Ecto neural progenitor cell (in vitro differentiated cells): ENCODE data around the gene ARHGEF25.
A peak's percentile ranks its signal among the peaks of the same experiment; 100 is the strongest.
"Not testable (repeated sequence)": the region's sequence is repeated elsewhere in the genome, so short reads cannot be mapped to it uniquely, and the experiment has no call there.

Experiments
- DNase-seq: peaks from one replicate; pipeline ENCODE4 v3.0.0-alpha.2; 2018; ENCODE audit warnings: low spot score

The ARHGEF25 gene

GRCh38 chr12:57622293-57623245 is 11.3 kb downstream of the ARHGEF25 start:
- DNase-seq, result peak; percentile 43

- DNase-seq, result peak; percentile 3
These were observed 12.2 kb downstream of the ARHGEF25 start for GRCh38 chr12:57623385-57623784.

GRCh38 chr12:57623811-57624390 is 12.7 kb downstream of the ARHGEF25 start:
- peak; percentile 44 for DNase-seq

- peak; percentile 39 for DNase-seq
These were observed 13.4 kb downstream of the ARHGEF25 start for GRCh38 chr12:57624441-57625220.

- DNase-seq, result peak; percentile 45
These were observed 14.2 kb downstream of the ARHGEF25 start for GRCh38 chr12:57625261-57626032.

GRCh38 chr12:57626111-57626920 is 15.1 kb downstream of the ARHGEF25 start:
- peak; percentile 44 for DNase-seq

- no peak for DNase-seq
These were observed 15.7 kb downstream of the ARHGEF25 start for GRCh38 chr12:57626921-57627445.

GRCh38 chr12:57627501-57628279 is 16.5 kb downstream of the ARHGEF25 start:
- DNase-seq, result peak; percentile 74

- DNase-seq, result no peak
These were observed 17.3 kb downstream of the ARHGEF25 start for GRCh38 chr12:57628280-57629191.

- DNase-seq, result no peak
These were observed 18.7 kb downstream of the ARHGEF25 start for GRCh38 chr12:57629897-57630471.

GRCh38 chr12:57630891-57631433 is 19.7 kb downstream of the ARHGEF25 start:
- peak; percentile 54 for DNase-seq

GRCh38 chr12:57631566-57632072 is 20.4 kb downstream of the ARHGEF25 start:
- peak; percentile 61 for DNase-seq

GRCh38 chr12:57632073-57632957 is 21.1 kb downstream of the ARHGEF25 start:
- DNase-seq, result peak; percentile 81

- peak; percentile 89 for DNase-seq
These were observed 22.0 kb downstream of the ARHGEF25 start, which contains the start of gene B4GALNT1 for GRCh38 chr12:57632958-57633840. Gene B4GALNT1 (minus strand): TSS chr12:57633201. CDS start chr12:57632132, 1,069 bp downstream.

- not testable (repeated sequence) for DNase-seq
These were observed 25.5 kb downstream of the ARHGEF25 start for GRCh38 chr12:57636731-57637130.

GRCh38 chr12:57637364-57637763 is 26.1 kb downstream of the ARHGEF25 start:
- no peak for DNase-seq
